CD14-positive monocyte (primary cell): ENCODE measurements around the gene PTGR3. TPM values are rescaled to one million over a fixed set of nuclear protein-coding genes. Genes with fewer than 3 reads are reported as not detected.

Experiments used
- DNase-seq, 3 donors: peaks; one replicate each; pipeline ENCODE4 v3.0.0-alpha.2; 2011 to 2022
- H2AFZ ChIP-seq: 2 replicates; pipeline ENCODE4 v1.6.0; 2012; ENCODE audit warnings: mild to moderate bottlenecking, low read depth, low read length, inconsistent platforms; ENCODE audit not compliant: insufficient read depth, poor library complexity, severe bottlenecking
- H3K27ac ChIP-seq, 2 donors: 1 replicate in 1 of 2; 2 replicates in 1 of 2; pipeline ENCODE4 v1.5.1; 2012 to 2013; ENCODE audit warnings: low read length in 2 of 2, control low read depth in 1 of 2, inconsistent platforms in 1 of 2, low read depth in 1 of 2, mild to moderate bottlenecking in 1 of 2
- H3K27me3 ChIP-seq, 2 donors: one replicate each; pipeline versions ENCODE4 v1.6.0 to v1.6.1; 2011 to 2013; ENCODE audit warnings: low read length in 2 of 2; ENCODE audit not compliant: control insufficient read depth in 2 of 2, insufficient read depth in 2 of 2
- H3K36me3 ChIP-seq, 2 donors: replicated peaks in 1 of 2; 1 replicate in 1 of 2; 2 replicates in 1 of 2; pipeline versions ENCODE4 v1.5.1 to v1.6.1; 2012 to 2013; ENCODE audit warnings: low read length in 2 of 2, control low read depth in 1 of 2, inconsistent platforms in 1 of 2, mild to moderate bottlenecking in 1 of 2; ENCODE audit not compliant: insufficient read depth in 2 of 2, control insufficient read depth in 1 of 2
- H3K4me1 ChIP-seq, 2 donors: 1 replicate in 1 of 2; 2 replicates in 1 of 2; pipeline versions ENCODE4 v1.5.1 to v1.6.1; 2012 to 2013; ENCODE audit warnings: low read length in 2 of 2, control low read depth in 1 of 2, inconsistent platforms in 1 of 2, mild to moderate bottlenecking in 1 of 2, moderate library complexity in 1 of 2; ENCODE audit not compliant: insufficient read depth in 2 of 2, control insufficient read depth in 1 of 2
- H3K4me2 ChIP-seq: replicated peaks from 2 replicates; pipeline ENCODE3; 2012; ENCODE audit warnings: low read length, moderate library complexity, mild to moderate bottlenecking; ENCODE audit not compliant: poor library complexity, severe bottlenecking; ENCODE audit errors: extremely low read depth
- H3K4me3 ChIP-seq, 3 experiments: fragments of 200-600 bp in 1 of 3; sonication (generic) in 1 of 3; replicated peaks in 1 of 3; 1 replicate in 2 of 3; 2 replicates in 1 of 3; pipeline ENCODE4 v1.5.1; 2011 to 2013; ENCODE audit warnings: low read length in 3 of 3, mild to moderate bottlenecking in 3 of 3, control low read depth in 2 of 3, low read depth in 2 of 3, inconsistent platforms in 1 of 3, moderate library complexity in 1 of 3
- H3K79me2 ChIP-seq: 2 replicates; pipeline ENCODE4 v1.6.0; 2012; ENCODE audit warnings: mild to moderate bottlenecking, control low read depth, inconsistent platforms, low read length, moderate library complexity; ENCODE audit not compliant: insufficient read depth
- H3K9ac ChIP-seq: 2 replicates; pipeline ENCODE4 v1.6.0; 2017; ENCODE audit warnings: low read length, mild to moderate bottlenecking; ENCODE audit not compliant: insufficient read depth, poor library complexity, severe bottlenecking
- H3K9me3 ChIP-seq, 2 donors: replicated peaks in 1 of 2; 1 replicate in 1 of 2; 2 replicates in 1 of 2; pipeline versions ENCODE4 v1.5.1 to v1.6.1; 2012 to 2013; ENCODE audit warnings: low read length in 2 of 2, control low read depth in 1 of 2; ENCODE audit not compliant: control insufficient read depth in 1 of 2, insufficient read depth in 1 of 2
- H4K20me1 ChIP-seq: 2 replicates; pipeline ENCODE4 v1.6.0; 2012; ENCODE audit warnings: mild to moderate bottlenecking, low read length, control low read depth, moderate library complexity; ENCODE audit not compliant: insufficient read depth
- H3K27ac Mint-ChIP-seq, 7 donors: one replicate each; pipeline ENCODE4 v1.8.0; 2020; ENCODE audit warnings: mild to moderate bottlenecking in 7 of 7, mixed read lengths in 7 of 7, moderate library complexity in 6 of 7, inconsistent platforms in 2 of 7
- H3K27me3 Mint-ChIP-seq, 3 donors: one replicate each; pipeline ENCODE4 v1.8.0; 2021 to 2022; ENCODE audit warnings: low read depth in 3 of 3, mild to moderate bottlenecking in 3 of 3, mixed read lengths in 3 of 3, moderate library complexity in 3 of 3, inconsistent platforms in 1 of 3
- H3K36me3 Mint-ChIP-seq, 2 donors: one replicate each; pipeline ENCODE4 v1.8.0; 2020; ENCODE audit warnings: mixed read lengths in 2 of 2, inconsistent platforms in 1 of 2, mild to moderate bottlenecking in 1 of 2
- H3K4me1 Mint-ChIP-seq: one replicate; pipeline ENCODE4 v1.8.0; 2020; ENCODE audit warnings: mild to moderate bottlenecking, mixed read lengths
- H3K4me3 Mint-ChIP-seq, 2 donors: one replicate each; pipeline ENCODE4 v1.8.0; 2020; ENCODE audit warnings: mild to moderate bottlenecking in 2 of 2, mixed read lengths in 2 of 2, moderate library complexity in 1 of 2
- H3K9me3 Mint-ChIP-seq, 7 donors: one replicate each; pipeline ENCODE4 v1.8.0; 2020 to 2022; ENCODE audit warnings: mixed read lengths in 7 of 7, mild to moderate bottlenecking in 6 of 7, moderate library complexity in 6 of 7, inconsistent platforms in 2 of 7
- WGBS: methylation state at CpG from one replicate; pipeline ENCODE4 v1.1.5; 2013; ENCODE audit warnings: missing lambda C conversion rate; ENCODE audit not compliant: insufficient coverage; 5-methylcytosine and 5-hydroxymethylcytosine counted together
- intact Hi-C, 2 donors: fragments of 100-400 bp; cut with micrococcal nuclease; formaldehyde crosslinking; loops; one replicate each; pipeline versions ENCODE4 v1.15.0 to v1.15.1; 2023
- polyA plus RNA-seq, 3 donors: library from polyadenylated mRNA; depleted of rRNA in 1 of 3; unstranded in 2 of 3; stranded (reverse) in 1 of 3; fragments of 300-500 nt in 2 of 3; fragments of >200 nt in 1 of 3; fragmentation: Illumina TruSeq in 2 of 3; gene quantifications; 1 replicate in 2 of 3; 2 replicates in 1 of 3; pipeline ENCODE4 v1.2.3, GENCODE V29; 2012 to 2021
- TF ChIP-seq, protein P1 (sequence below): fragments of 200-600 bp; IDR thresholded peaks from one replicate; pipeline ENCODE4 v1.8.0; 2022; ENCODE audit warnings: antibody characterized with exemption, mild to moderate bottlenecking

PTGR3 gene
- polyA plus RNA-seq, 3 donors = 15.5 to 27.5 (median 23.6) TPM

DNA sequence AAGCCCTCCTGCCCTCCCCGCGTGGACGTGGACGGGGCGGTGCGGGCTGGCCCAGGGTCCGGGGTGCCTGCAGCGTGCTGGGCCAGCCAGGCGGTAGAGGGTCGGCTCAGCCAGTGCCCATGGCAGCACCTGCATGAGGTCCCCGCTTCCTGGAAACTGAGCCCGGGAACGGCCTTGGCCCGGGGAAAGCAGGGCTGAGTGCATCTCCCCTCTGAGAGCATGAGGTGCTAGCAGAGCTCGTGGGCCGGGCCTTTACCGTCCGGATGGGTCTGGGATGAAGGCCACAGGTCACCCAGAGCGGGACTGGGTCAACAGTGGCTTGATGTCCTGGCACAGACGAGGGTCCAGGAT is 41.5 kb upstream of the PTGR3 start:
- WGBS = 96% methylated on average over 20 of the region's 20 CpGs
- H3K36me3 Mint-ChIP-seq = no peaks in the 10 kb centered on the region
- H3K27ac Mint-ChIP-seq = no peak overlapping the region
- Histone ChIP-seq H3K9me3 (peaks cover 0 to 4% of the 10 kb centered on the region in 2 donors), H2AFZ (no peak overlapping the region), H3K4me3 (no peak overlapping the region), H3K27me3 (no peaks in the 10 kb centered on the region), H3K4me1 (peaks cover 21 to 34% of the 10 kb centered on the region in 2 donors), H3K27ac (peak overlapping the region in 1 of 2 donors; percentile 12), H4K20me1 (peaks cover 28% of the 10 kb centered on the region), H3K36me3 (no peaks in the 10 kb centered on the region), H3K79me2 (peaks cover 59% of the 10 kb centered on the region), H3K4me2 (no peak overlapping the region), H3K9ac (no peak overlapping the region)
- H3K27me3 Mint-ChIP-seq = no peaks in the 10 kb centered on the region
- DNase-seq = no peak
- H3K4me1 Mint-ChIP-seq = peaks cover 41% of the 10 kb centered on the region
- H3K9me3 Mint-ChIP-seq = peaks cover 0 to 3% (median 0%) of the 10 kb centered on the region in 7 donors
- intact Hi-C loops = no loop called here
- TF ChIP-seq, protein P1, sequence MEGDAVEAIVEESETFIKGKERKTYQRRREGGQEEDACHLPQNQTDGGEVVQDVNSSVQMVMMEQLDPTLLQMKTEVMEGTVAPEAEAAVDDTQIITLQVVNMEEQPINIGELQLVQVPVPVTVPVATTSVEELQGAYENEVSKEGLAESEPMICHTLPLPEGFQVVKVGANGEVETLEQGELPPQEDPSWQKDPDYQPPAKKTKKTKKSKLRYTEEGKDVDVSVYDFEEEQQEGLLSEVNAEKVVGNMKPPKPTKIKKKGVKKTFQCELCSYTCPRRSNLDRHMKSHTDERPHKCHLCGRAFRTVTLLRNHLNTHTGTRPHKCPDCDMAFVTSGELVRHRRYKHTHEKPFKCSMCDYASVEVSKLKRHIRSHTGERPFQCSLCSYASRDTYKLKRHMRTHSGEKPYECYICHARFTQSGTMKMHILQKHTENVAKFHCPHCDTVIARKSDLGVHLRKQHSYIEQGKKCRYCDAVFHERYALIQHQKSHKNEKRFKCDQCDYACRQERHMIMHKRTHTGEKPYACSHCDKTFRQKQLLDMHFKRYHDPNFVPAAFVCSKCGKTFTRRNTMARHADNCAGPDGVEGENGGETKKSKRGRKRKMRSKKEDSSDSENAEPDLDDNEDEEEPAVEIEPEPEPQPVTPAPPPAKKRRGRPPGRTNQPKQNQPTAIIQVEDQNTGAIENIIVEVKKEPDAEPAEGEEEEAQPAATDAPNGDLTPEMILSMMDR = no peak
- no peak overlapping the region for H3K4me3 Mint-ChIP-seq

DNA sequence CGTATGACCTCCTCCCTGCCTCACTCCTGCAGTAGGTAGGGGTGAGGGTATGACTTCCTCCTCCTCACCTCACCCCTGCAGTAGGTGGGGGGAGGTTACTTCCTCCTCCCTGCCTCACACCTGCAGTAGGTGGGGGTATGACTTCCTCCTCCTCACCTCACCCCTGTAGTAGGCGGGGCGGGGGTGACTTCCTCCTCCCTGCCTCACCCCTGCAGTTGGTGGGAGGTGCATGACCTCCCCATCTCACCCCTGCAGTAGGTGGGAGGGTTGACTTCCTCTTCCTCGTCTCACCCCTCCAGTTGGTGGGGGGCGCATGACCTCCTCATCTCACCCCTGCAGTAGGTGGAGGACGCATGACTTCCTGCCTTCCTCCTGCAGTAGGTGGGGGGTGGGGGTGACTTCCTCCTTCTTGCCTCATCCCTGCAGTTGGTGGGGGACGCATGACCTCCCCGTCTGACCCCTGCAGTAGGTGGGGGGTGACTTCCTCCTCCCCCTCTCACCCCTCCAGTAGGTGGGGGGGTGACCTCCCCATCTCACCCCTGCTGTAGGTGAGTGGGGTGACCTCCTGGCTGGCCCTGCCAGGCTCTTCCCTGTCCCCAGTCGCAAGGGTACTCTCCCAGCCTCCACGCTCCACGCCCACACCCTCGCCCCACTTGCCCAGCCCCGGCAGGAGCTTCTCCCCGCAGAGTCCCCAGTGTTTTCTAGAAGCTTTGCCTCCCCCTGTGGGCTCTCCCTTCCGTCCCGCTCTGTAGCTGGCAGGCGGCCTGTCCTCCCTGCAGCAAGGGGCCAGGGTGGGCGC is 40.9 kb upstream of the PTGR3 start:
- H3K27ac Mint-ChIP-seq = peak overlapping the region in 4 of 7 donors; percentile 30 to 75 (median 65)
- Histone ChIP-seq H3K4me2 (no peak overlapping the region), H3K9me3 (peaks cover 0 to 4% of the 10 kb centered on the region in 2 donors), H3K79me2 (peaks cover 56% of the 10 kb centered on the region), H3K27me3 (no peaks in the 10 kb centered on the region), H2AFZ (no peak overlapping the region), H3K4me1 (peaks cover 21 to 34% of the 10 kb centered on the region in 2 donors), H4K20me1 (peaks cover 27% of the 10 kb centered on the region), H3K36me3 (no peaks in the 10 kb centered on the region), H3K9ac (no peak overlapping the region), H3K4me3 (no peak overlapping the region), H3K27ac (peak overlapping the region; percentile 3 to 75)
- DNase-seq = peak in 2 of 3 donors; percentile 7 to 29
- H3K4me3 Mint-ChIP-seq = no peak overlapping the region
- 93% methylated on average over 10 of the region's 18 CpGs for WGBS
- TF ChIP-seq, protein P1 = no peak
- no peaks in the 10 kb centered on the region for H3K36me3 Mint-ChIP-seq
- peaks cover 0 to 3% (median 0%) of the 10 kb centered on the region in 7 donors for H3K9me3 Mint-ChIP-seq
- intact Hi-C loops = loop anchor here in 1 of 2 donors (5.0 kb wide), 1 partner anchor 43 kb away; the partner anchor contains the start of gene PTGR3
- peaks cover 41% of the 10 kb centered on the region for H3K4me1 Mint-ChIP-seq
- no peaks in the 10 kb centered on the region for H3K27me3 Mint-ChIP-seq
